HG03565 (cell line): ENCODE data around the gene ADAMTS17.

Source experiments
- ATAC-seq: cut with Tn5 transposase; IDR thresholded peaks from one replicate; pipeline ENCODE4 v1.9.1; 2021; ENCODE audit warnings: mild to moderate bottlenecking, moderate library complexity; ENCODE audit not compliant: unreplicated experiment

Gene ADAMTS17

DNA sequence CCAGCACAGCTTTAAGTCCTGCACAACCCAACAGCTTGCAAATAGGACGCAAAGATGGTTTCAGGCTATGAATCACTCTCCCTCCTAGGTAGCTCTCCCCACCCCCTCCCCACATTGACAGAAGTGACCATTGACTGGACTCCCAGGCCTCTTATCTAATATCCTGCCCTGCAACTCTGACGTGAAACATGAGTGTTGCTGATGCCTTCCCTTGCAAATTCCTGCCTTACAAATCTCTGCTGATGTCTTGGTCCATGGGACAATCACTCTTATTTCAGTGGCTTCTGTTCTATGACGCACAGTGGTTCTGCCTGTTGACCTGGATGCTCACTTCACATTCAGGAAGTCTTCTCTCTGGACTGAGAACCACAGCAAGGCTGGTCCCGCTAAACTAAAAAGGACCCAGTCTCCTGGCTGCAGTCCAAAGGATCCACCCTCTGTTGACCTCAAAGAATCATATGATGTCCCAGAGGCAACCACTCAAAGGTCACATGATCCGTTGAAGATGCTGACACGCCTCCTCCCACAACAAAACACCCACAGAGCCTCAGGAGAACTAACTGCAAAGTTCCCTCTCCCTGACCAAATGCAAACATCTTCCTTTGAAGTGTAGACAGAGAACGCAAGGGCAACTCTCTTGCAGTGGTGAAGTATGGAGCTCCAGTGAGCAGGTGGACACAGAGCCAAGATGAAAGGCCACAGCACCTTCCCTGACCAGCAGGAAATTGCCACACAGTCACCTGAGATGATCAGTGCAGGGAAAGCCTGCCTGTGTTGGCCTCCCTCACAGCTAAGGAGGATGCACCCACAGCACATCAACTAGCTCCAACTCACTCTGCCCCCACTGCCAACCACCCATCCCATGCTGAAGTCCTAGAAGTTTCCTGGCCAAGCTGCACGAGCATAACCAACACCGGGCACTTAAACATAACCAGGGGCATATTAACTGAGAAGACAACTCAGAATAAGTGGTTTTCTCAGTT is 112.3 kb downstream of the ADAMTS17 start:
- ATAC-seq = no peak

DNA sequence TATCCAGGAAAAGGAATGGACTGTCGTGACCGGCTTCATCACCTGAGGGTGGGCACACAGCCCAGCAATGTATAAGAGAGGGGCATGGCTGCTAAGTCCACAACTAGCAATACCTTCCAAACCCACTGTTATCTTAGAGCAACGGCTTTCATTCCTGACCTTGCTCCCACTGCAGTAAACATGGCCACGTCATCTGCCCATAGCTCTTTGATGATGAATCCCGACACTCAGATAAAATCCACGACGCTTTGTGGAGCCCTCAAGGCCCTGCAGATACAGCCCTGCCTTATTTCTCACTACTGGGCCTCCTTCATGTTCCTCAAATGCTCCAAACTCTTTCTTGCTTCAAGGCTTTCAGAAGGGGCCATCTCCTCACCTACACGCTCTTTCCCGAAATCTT is 114.0 kb downstream of the ADAMTS17 start:
- no peak for ATAC-seq

- no peak for ATAC-seq
Measured at GRCh38 chr15:100226107-100226506, 115.7 kb downstream of the ADAMTS17 start.

DNA sequence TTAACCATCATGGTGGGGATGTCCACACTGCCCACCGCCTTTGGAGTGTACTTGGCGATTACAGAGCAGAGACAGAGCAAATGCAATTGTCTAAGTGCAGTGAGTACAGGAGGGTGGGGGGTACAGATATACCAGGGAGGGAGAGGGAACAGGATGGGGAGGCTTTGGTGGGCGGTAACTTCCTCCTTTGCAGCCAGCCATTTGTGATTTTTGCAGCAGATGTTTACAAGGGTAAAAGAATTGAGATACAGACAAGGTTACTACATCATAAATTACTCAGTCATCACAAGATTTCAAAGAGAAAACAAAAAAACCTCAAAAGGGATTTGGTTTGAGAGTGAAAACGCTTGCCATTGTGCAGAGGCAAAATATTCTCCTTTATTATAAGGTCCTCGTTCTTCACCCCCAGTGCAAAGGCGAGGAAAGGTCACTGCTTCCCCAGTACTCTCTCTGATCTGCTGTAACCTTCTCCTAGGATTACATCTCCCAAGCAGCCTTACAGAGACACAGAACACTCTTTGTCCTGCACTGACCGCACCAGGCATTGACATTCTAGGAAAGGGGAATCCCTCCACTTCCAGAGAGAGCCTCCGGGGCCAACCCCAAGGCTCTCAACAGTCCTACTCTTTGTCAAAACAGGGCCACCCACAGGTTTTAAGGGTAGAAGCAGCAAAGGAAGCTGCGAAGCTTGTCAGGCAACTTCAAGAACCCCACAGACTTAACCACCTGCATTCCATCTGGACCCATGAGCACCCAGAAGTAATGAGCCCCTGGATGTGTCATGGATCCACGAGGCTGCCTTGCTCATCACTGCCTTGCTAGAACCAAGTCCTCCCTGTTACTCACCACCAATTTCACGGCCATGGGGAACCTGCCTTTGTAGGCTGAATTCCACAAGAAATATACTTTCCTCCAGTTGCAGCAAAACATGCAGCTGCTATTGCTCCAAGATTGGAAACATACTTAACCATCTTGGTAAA is 117.3 kb downstream of the ADAMTS17 start:
- no peak for ATAC-seq

GRCh38 chr15:100222349-100222715 is 119.4 kb downstream of the ADAMTS17 start:
- ATAC-seq = no peak

DNA sequence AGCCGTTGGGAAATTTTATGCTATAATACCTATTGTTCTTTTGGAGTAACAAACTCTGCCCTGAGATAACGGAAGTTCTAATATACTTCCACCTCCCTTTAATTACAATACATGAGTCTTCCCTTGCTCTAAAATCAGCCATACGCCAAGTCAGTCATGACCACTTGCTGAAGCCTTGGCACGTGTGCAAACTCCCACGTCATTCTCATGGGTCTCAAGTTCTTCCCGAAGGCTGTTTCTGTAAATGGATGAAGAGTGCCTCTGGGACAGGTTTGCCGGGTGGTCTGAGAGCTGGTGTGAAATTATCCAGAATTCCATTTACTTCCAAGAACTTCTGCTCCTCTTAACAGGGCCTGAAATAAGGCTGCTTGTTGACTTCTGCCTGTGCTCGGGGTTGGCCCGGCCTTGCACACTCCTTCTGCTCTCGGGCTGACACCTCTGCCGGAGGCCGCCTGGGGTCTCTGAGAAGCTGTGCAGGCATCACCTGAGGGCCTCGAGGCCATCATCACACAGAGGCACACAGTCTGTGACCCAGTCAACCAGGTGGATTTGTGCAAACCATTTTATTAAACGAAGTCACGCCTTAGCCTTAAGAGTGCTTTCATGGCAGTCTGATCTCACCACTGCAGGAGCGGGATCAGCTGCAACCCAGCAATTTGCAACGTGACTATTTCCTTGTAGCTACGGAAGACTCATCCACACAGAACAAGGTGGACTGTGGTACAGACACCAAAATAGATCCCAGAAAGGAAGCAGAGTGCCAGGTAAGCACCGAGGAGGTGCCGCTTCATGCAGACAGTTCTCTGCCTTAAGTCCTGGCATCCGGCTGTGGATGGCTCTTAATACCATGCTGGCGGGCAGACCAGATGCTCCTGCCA is 120.1 kb downstream of the ADAMTS17 start:
- no peak for ATAC-seq

- no peak for ATAC-seq
Measured at GRCh38 chr15:100220058-100220768, 121.6 kb downstream of the ADAMTS17 start.

- no peak for ATAC-seq
Measured at GRCh38 chr15:100218434-100218833, 123.3 kb downstream of the ADAMTS17 start.

DNA sequence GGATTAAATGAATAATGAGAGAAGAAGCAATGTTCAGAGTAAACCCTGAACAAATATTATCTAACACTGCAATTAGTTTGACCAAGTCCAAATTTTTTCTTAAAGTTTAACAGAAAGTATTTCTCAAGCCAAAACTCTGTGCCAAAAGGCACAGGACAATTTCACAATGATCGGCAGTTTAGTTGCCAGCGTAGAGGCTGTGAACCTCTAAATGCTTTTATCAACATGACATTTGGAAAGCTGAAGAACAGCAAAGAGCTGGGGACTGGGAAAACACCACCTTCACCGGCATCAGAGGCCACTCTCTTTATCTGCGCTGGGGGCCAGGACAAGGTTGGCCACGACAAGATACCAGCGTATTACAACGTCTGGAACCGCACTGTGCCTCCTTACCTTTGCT is 125.6 kb downstream of the ADAMTS17 start:
- ATAC-seq = no peak

DNA sequence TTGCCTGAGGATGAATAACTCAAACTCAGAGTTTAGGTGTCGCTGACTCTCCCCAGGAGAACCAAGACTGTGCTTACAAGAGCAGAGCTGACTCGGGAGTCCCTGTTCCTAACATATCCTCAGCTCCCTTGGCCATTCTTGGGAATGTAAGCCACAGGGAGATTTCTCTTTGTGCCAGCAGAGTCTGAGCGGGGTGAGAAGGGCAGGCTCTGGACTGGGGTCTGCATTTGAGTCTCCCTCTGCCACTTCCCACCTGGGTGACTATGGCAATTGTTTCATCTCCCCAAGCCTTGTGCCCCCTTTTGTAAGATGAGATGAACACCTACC is 126.0 kb downstream of the ADAMTS17 start:
- ATAC-seq = no peak

DNA sequence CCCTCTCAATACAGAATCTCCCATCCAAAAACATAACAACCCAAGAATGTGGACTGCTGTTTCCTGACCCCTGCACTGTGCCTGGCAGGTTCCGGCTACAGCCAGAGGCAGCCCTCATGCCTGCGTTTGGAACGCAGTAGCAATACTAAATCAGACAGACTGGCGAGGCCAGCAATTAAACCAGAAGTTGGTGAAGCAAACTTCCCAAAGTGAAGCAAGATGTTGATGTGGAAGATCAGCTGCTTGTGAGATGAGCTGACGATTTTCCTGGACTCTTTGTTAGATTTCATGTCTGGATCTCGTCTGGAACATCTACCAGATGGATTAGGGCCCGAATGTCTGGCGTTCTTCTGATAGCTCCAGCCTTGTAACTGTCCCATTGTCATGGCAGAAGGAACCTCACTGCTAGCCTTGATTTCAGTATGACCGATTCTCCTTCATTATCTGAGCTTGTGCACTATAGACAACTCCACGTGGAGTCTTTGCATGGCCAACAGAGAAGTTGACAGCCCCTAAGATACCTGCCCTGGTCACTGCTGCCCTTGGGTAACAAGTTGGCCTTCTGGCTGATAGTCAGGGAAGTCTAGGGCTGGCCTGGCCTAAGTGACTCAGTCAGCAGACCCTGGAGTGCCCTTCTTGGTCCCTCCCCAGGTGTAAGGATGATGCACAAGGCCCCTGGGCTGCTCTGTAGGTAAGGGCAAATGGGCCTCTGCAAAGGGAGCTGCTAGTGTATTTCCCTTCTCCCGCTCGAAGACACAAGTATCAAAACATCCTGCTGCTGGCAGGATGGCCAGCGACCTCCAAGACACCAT is 126.5 kb downstream of the ADAMTS17 start:
- no peak for ATAC-seq

DNA sequence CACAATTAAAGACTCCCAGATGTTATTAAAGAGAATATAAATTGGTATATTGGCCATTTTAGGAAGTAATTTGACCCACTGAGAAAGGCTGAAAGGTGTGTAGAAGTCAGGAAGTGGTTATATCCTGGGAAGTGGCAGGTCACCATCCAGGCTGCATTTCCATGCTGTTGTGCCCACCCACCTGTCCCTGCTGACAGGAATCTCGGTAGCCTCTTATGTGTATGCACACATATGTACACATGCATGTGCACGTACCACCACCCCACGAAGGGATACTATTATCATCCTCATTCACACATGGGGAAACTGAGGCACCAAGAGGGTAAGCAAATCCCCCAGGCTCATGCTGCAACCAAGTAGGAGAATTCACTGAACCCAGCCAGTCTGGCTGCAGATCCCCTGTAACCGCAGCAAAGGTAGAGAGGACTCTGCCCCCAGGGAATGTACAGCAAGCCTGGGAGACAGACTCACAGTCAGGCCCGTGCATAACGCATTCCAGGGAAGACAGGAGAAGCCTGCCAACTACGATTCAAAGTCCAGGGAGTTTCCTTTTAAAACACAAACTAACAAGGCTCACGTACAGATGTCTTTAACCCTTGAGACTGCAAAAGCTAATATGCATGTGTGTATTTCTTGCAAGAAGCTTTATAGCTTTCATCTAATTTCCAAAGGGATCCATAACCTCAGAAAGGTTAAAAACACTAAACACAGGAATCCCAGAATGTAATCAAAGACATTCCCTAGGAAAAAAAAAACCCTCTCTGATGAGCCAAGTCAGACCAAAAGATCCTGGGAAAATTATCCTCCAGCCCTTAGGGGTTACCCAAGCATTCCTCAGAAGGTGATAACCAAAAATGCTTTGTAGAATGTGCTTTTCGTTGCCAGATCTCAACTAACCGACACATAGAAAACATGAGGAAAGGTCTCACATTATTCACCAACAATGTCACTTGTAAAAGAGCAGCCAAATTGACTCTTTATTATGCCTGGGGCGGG is 129.6 kb downstream of the ADAMTS17 start:
- no peak for ATAC-seq

- ATAC-seq = no peak
Measured at GRCh38 chr15:100210338-100210737, 131.4 kb downstream of the ADAMTS17 start.

GRCh38 chr15:100208921-100209603 is 132.7 kb downstream of the ADAMTS17 start:
- ATAC-seq = no peak

GRCh38 chr15:100207053-100207452 is 134.7 kb downstream of the ADAMTS17 start:
- no peak for ATAC-seq

GRCh38 chr15:100206643-100207042 is 135.1 kb downstream of the ADAMTS17 start:
- ATAC-seq = no peak

GRCh38 chr15:100205549-100206295 is 136.1 kb downstream of the ADAMTS17 start:
- no peak for ATAC-seq
